Upper lobe of left lung (tissue), 6 donors: ENCODE results near the gene HOXC6. TPM values are rescaled to one million over a fixed set of nuclear protein-coding genes. Genes with fewer than 3 reads are reported as not detected.
A peak's percentile ranks its signal among the peaks of the same experiment; 100 is the strongest.

Source experiments
- ATAC-seq, 2 donors: fragments of 200-7000 bp; cut with Tn5 transposase; one replicate each; pipeline ENCODE4 v1.9.1; 2022; ENCODE audit warnings: mild to moderate bottlenecking in 2 of 2, moderate library complexity in 2 of 2; ENCODE audit not compliant: low FRiP score in 2 of 2
- DNase-seq, 2 donors: peaks; one replicate each; pipeline ENCODE4 v3.0.0-alpha.2; 2019 to 2020
- H3K27ac ChIP-seq, 4 donors: fragments of 200-600 bp; sonication (generic); one replicate each; pipeline ENCODE4 v1.5.1; 2016 to 2019
- H3K27me3 ChIP-seq, 4 donors: fragments of 200-600 bp; sonication (generic); one replicate each; pipeline ENCODE4 v1.5.1; 2017 to 2019
- H3K36me3 ChIP-seq, 4 donors: fragments of 200-600 bp; sonication (generic); one replicate each; pipeline ENCODE4 v1.5.1; 2016 to 2019
- H3K4me1 ChIP-seq, 4 donors: fragments of 200-600 bp; sonication (generic); one replicate each; pipeline ENCODE4 v1.5.1; 2018 to 2019
- H3K4me3 ChIP-seq, 4 donors: fragments of 200-600 bp; sonication (generic); one replicate each; pipeline ENCODE4 v1.5.1; 2017 to 2019; ENCODE audit warnings: mild to moderate bottlenecking in 2 of 4, moderate library complexity in 1 of 4
- H3K9me3 ChIP-seq, 4 donors: fragments of 200-600 bp; sonication (generic); one replicate each; pipeline ENCODE4 v1.5.1; 2018 to 2019
- EP300 ChIP-seq, 4 donors: sonication (generic); formaldehyde crosslinking; IDR thresholded peaks; one replicate each; pipeline ENCODE4 v1.5.1; 2017; ENCODE audit warnings: antibody characterized with exemption in 4 of 4, control low read depth in 2 of 4
- POLR2A ChIP-seq, 4 donors: fragments of 450-650 bp; IDR thresholded peaks; one replicate each; pipeline ENCODE4 v1.5.1; 2016 to 2017; ENCODE audit warnings: antibody characterized with exemption in 4 of 4, mild to moderate bottlenecking in 2 of 4
- POLR2AphosphoS5 ChIP-seq, 2 donors: sonication (generic); formaldehyde crosslinking; IDR thresholded peaks; one replicate each; pipeline ENCODE4 v1.5.1; 2017; ENCODE audit warnings: antibody characterized with exemption in 2 of 2
- WGBS, 2 donors: methylation state at CpG; one replicate each; pipeline ENCODE4 v1.1.5; 2017 to 2018; 5-methylcytosine and 5-hydroxymethylcytosine counted together
- total RNA-seq, 6 donors: library from RNA; depleted of rRNA in 4 of 6; stranded (reverse); fragments of >200 nt in 4 of 6; gene quantifications; one replicate each; pipeline versions ENCODE4 v1.1.0 to v1.2.1, GENCODE V29; 2016 to 2021
- TF ChIP-seq, protein P1 (sequence below), 6 experiments: fragments of 450-650 bp in 4 of 6; fragments of 200-600 bp in 2 of 6; sonication (generic) in 2 of 6; IDR thresholded peaks; one replicate each; pipeline ENCODE4 v1.5.1; 2016 to 2019; ENCODE audit warnings: antibody characterized with exemption in 6 of 6
- donor health status: DM: no; HTN: no; CAD: no; lungs with moderate emphysema.
- donor health status: DM: no; HTN: yes; CAD: no; lungs with severe emphysema.

Gene HOXC6
- total RNA-seq, 6 donors from 2014 or later: 0.40 to 0.92 TPM; not detected in 4

DNA sequence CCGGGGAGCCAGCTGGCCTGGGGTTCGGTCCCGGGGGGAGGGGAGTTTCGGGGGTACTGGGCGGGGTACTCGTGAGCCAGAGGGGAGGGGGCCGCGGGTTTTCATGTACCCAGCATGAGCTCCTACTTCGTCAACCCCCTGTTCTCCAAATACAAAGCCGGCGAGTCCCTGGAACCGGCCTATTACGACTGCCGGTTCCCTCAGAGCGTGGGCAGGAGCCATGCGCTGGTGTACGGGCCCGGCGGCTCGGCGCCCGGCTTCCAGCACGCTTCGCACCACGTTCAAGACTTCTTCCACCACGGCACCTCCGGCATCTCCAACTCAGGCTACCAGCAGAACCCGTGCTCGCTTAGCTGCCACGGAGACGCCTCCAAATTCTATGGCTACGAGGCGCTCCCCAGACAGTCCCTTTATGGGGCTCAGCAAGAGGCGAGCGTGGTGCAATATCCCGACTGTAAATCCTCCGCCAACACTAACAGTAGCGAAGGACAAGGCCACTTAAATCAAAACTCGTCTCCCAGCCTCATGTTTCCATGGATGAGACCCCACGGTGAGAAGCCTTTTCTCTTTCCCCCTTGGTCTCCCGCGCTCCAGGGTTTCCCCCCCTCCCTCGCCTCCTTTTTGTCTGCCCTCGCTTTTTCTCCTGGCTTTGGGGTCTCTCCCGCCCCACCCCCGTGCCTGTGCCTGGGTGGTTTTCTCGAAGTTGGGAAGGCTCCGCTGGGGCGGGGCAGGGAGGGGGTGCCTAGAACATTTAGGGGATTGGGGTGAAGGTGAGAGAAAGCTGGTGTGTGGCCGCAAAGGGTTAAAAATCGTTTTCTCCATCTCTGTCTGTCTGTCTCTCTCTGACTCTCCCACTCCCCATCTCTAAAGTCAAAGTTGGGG lies 18.8 kb upstream of the HOXC6 start:
- Histone ChIP-seq H3K4me3 (peak overlapping the region in 2 of 4 donors; percentile 5 to 15), H3K9me3 (no peaks in the 10 kb centered on the region), H3K36me3 (no peaks in the 10 kb centered on the region), H3K4me1 (peaks cover 14 to 31% (median 20%) of the 10 kb centered on the region in 4 donors), H3K27me3 (peaks cover 3 to 88% (median 44%) of the 10 kb centered on the region in 4 donors), H3K27ac (no peak overlapping the region)
- no peak for TF ChIP-seq POLR2AphosphoS5 (IDR thresholded peaks at IDR 0.05)
- TF ChIP-seq, protein P1, sequence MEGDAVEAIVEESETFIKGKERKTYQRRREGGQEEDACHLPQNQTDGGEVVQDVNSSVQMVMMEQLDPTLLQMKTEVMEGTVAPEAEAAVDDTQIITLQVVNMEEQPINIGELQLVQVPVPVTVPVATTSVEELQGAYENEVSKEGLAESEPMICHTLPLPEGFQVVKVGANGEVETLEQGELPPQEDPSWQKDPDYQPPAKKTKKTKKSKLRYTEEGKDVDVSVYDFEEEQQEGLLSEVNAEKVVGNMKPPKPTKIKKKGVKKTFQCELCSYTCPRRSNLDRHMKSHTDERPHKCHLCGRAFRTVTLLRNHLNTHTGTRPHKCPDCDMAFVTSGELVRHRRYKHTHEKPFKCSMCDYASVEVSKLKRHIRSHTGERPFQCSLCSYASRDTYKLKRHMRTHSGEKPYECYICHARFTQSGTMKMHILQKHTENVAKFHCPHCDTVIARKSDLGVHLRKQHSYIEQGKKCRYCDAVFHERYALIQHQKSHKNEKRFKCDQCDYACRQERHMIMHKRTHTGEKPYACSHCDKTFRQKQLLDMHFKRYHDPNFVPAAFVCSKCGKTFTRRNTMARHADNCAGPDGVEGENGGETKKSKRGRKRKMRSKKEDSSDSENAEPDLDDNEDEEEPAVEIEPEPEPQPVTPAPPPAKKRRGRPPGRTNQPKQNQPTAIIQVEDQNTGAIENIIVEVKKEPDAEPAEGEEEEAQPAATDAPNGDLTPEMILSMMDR (IDR thresholded peaks at IDR 0.05): no peak
- TF ChIP-seq POLR2A (IDR thresholded peaks at IDR 0.05): no peak
- TF ChIP-seq EP300 (IDR thresholded peaks at IDR 0.05): no peak
- DNase-seq: peak in 1 of 2 donors; percentile 86
- ATAC-seq: peak in 1 of 2 donors; percentile 27
- WGBS, 2 donors: 3 to 4% methylated on average over 19 to 39 of the region's 51 CpGs

GRCh38 chr12:54010053-54010971 lies 17.9 kb upstream of the HOXC6 start:
- no peak for TF ChIP-seq EP300 (IDR thresholded peaks at IDR 0.05)
- no peak for TF ChIP-seq POLR2AphosphoS5 (IDR thresholded peaks at IDR 0.05)
- TF ChIP-seq, protein P1 (IDR thresholded peaks at IDR 0.05): no peak
- no peak for TF ChIP-seq POLR2A (IDR thresholded peaks at IDR 0.05)
- Histone ChIP-seq H3K27ac (no peak overlapping the region), H3K4me1 (peaks cover 16 to 35% (median 23%) of the 10 kb centered on the region in 4 donors), H3K4me3 (no peak overlapping the region), H3K36me3 (no peaks in the 10 kb centered on the region), H3K27me3 (peaks cover 3 to 88% (median 43%) of the 10 kb centered on the region in 4 donors), H3K9me3 (no peaks in the 10 kb centered on the region)
- WGBS, 2 donors: 19 to 23% methylated on average over 10 of the region's 10 CpGs
- ATAC-seq (no peak), DNase-seq (no peak)

- Histone ChIP-seq H3K27ac (no peak overlapping the region), H3K4me3 (no peak overlapping the region), H3K4me1 (peaks cover 14 to 28% (median 20%) of the 10 kb centered on the region in 4 donors), H3K27me3 (peaks cover 5 to 89% (median 42%) of the 10 kb centered on the region in 4 donors), H3K9me3 (no peaks in the 10 kb centered on the region), H3K36me3 (no peaks in the 10 kb centered on the region)
- WGBS, 2 donors: 9 to 10% methylated on average over 17 of the region's 17 CpGs
- TF ChIP-seq POLR2A (IDR thresholded peaks at IDR 0.05): no peak
- TF ChIP-seq, protein P1 (IDR thresholded peaks at IDR 0.05): no peak
- DNase-seq (no peak), ATAC-seq (no peak)
These were observed 17.1 kb upstream of the HOXC6 start for GRCh38 chr12:54010972-54011664.

- H3K4me1 ChIP-seq: peaks cover 8 to 21% (median 16%) of the 10 kb centered on the region in 4 donors
- ATAC-seq: no peak
- DNase-seq: no peak
- H3K36me3 ChIP-seq: no peaks in the 10 kb centered on the region
- no peak overlapping the region for H3K4me3 ChIP-seq
- TF ChIP-seq EP300 (IDR thresholded peaks at IDR 0.05): no peak
- TF ChIP-seq POLR2A (IDR thresholded peaks at IDR 0.05): no peak
- TF ChIP-seq, protein P1 (IDR thresholded peaks at IDR 0.05): no peak
- TF ChIP-seq POLR2AphosphoS5 (IDR thresholded peaks at IDR 0.05): no peak
- no peak overlapping the region for H3K27ac ChIP-seq
- WGBS, 2 donors: 18 to 21% methylated on average over 14 of the region's 14 CpGs
- H3K9me3 ChIP-seq: no peaks in the 10 kb centered on the region
- peaks cover 5 to 89% (median 46%) of the 10 kb centered on the region in 4 donors for H3K27me3 ChIP-seq
These were observed 16.3 kb upstream of the HOXC6 start for GRCh38 chr12:54011665-54012532.
